ENCODE results near the gene UFD1. TPM values are rescaled to one million over a fixed set of nuclear protein-coding genes. Genes with fewer than 3 reads are reported as not detected.

UFD1 gene
- total and polyA plus RNA-seq, 2 of the 4 experiments (the other 2 are of a cell fraction) = 149 to 152 TPM

GRCh38 chr22:19510919-19511341 is 31.9 kb upstream of the UFD1 start:
- H2AFZ ChIP-seq (replicated peaks; ENCODE audit: low read length, poor library complexity) = no peak overlapping the region
- H3K4me2 ChIP-seq (ENCODE audit: low read depth, low read length) = no peak overlapping the region
- CTCF ChIA-PET = no interaction called here
- H3K27me3 ChIP-seq (ENCODE audit: control insufficient read depth, insufficient read depth, low read length) = no peaks in the 10 kb centered on the region
- no peaks in the 10 kb centered on the region; the same call in 1 of the 2 replicates for H3K9me3 ChIP-seq (ENCODE audit: control insufficient read depth, insufficient read depth, low read length)
- WGBS, 2 experiments (ENCODE audit: extremely low coverage in 2 of 2, insufficient read length in 1 of 2) = no CpG with 5 or more reads among the region's 2 CpGs
- H2BK20ac ChIP-seq (ENCODE audit: low read depth, low read length) = no peak overlapping the region
- H3K56ac ChIP-seq (ENCODE audit: extremely low read depth, insufficient read depth, low read length) = no peak overlapping the region
- in situ Hi-C loops (cut with MboI; ENCODE audit: low sequenced_read_pairs) = no loop called here
- H3K79me1 ChIP-seq (ENCODE audit: low read depth in 1 of 2, low read length in 2 of 2) = no peaks in the 10 kb centered on the region
- no peak overlapping the region for H3K14ac ChIP-seq (replicated peaks; ENCODE audit: low read depth, low read length)
- H3K9ac ChIP-seq (ENCODE audit: low read depth, low read length) = no peak overlapping the region
- H4K20me1 ChIP-seq (ENCODE audit: insufficient read depth, low read length) = no peaks in the 10 kb centered on the region; the same call in 1 of the 2 replicates
- H3K4ac ChIP-seq (ENCODE audit: low read depth, low read length) = no peak overlapping the region
- H2BK15ac ChIP-seq (ENCODE audit: low read depth, low read length) = no peak overlapping the region
- H3K27ac ChIP-seq (ENCODE audit: insufficient read depth, low read length) = no peak overlapping the region
- no peak overlapping the region for H4K91ac ChIP-seq (ENCODE audit: insufficient read depth, low read depth, low read length)
- ATAC-seq (ENCODE audit: low read depth) (no peak), DNase-seq (no peak)
- H2AK5ac ChIP-seq (ENCODE audit: low read depth, low read length) = no peak overlapping the region
- no peak overlapping the region for H3K18ac ChIP-seq (ENCODE audit: low read depth, low read length)
- H2BK5ac ChIP-seq (ENCODE audit: low read depth, low read length, poor library complexity, severe bottlenecking) = no peak overlapping the region
- intact Hi-C loops (cut with micrococcal nuclease) = no loop called here
- POLR2A ChIA-PET (ENCODE audit: unreplicated experiment) = no interaction called here
- no peaks in the 10 kb centered on the region for H3K4me1 ChIP-seq (ENCODE audit: control insufficient read depth, insufficient read depth, low read length)
- H2AK9ac ChIP-seq (replicated peaks; ENCODE audit: low read depth, low read length, poor library complexity) = no peak overlapping the region
- H3K23ac ChIP-seq (ENCODE audit: low read depth, low read length) = no peak overlapping the region
- no peak overlapping the region for H4K5ac ChIP-seq (ENCODE audit: low read depth, low read length)
- no peaks in the 10 kb centered on the region for H3K9me1 ChIP-seq (ENCODE audit: insufficient read depth, low read length)
- H4K8ac ChIP-seq (ENCODE audit: low read depth in 2 of 2, low read length in 2 of 2) = no peak overlapping the region
- dilution Hi-C loops (cut with HindIII; ENCODE audit: low sequenced_read_pairs, unreplicated experiment) = no loop called here
- no TSS peak for BruUV-seq (replicated peaks)
- no peak for TF ChIP-seq RAD21 (IDR thresholded peaks at IDR 0.05; ENCODE audit: low read length)
- no peak for TF ChIP-seq BHLHE40 (IDR thresholded peaks at IDR 0.05; ENCODE audit: low read depth, low read length)
- TF ChIP-seq SMC3 (IDR thresholded peaks at IDR 0.05; ENCODE audit: low read depth, low read length) = no peak
- TF ChIP-seq CEBPB (IDR thresholded peaks at IDR 0.05; ENCODE audit: low read depth, low read length) = no peak
- no peak for TF ChIP-seq MAZ (IDR thresholded peaks at IDR 0.05; ENCODE audit: borderline replicate concordance, low read depth, low read length)
- TF ChIP-seq POLR2A (IDR thresholded peaks at IDR 0.05; ENCODE audit: low read depth, low read length) = no peak
- no peak for TF ChIP-seq RFX5 (IDR thresholded peaks at IDR 0.05; ENCODE audit: low read depth, low read length)
- TF ChIP-seq MXI1 (IDR thresholded peaks at IDR 0.05; ENCODE audit: borderline replicate concordance, low read depth, low read length) = no peak
- no peak for TF ChIP-seq ELK1 (IDR thresholded peaks at IDR 0.05; ENCODE audit: borderline replicate concordance, low read depth, low read length)
- no peak for TF ChIP-seq USF2 (IDR thresholded peaks at IDR 0.05; ENCODE audit: low read depth, low read length)
- no peak for TF ChIP-seq MAFK (IDR thresholded peaks at IDR 0.05; ENCODE audit: low read depth, low read length)
- TF ChIP-seq NFE2L2 (IDR thresholded peaks at IDR 0.05; ENCODE audit: low read depth, low read length) = no peak
- no peak for TF ChIP-seq CHD1 (IDR thresholded peaks at IDR 0.05; ENCODE audit: low read depth, low read length)
- no peak for TF ChIP-seq RCOR1 (IDR thresholded peaks at IDR 0.05; ENCODE audit: insufficient replicate concordance, low read length)
- no peak for TF ChIP-seq FOS (IDR thresholded peaks at IDR 0.05; ENCODE audit: low read depth, low read length)
- TF ChIP-seq, protein P1, sequence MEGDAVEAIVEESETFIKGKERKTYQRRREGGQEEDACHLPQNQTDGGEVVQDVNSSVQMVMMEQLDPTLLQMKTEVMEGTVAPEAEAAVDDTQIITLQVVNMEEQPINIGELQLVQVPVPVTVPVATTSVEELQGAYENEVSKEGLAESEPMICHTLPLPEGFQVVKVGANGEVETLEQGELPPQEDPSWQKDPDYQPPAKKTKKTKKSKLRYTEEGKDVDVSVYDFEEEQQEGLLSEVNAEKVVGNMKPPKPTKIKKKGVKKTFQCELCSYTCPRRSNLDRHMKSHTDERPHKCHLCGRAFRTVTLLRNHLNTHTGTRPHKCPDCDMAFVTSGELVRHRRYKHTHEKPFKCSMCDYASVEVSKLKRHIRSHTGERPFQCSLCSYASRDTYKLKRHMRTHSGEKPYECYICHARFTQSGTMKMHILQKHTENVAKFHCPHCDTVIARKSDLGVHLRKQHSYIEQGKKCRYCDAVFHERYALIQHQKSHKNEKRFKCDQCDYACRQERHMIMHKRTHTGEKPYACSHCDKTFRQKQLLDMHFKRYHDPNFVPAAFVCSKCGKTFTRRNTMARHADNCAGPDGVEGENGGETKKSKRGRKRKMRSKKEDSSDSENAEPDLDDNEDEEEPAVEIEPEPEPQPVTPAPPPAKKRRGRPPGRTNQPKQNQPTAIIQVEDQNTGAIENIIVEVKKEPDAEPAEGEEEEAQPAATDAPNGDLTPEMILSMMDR (conservative IDR thresholded peaks at IDR 0.05; ENCODE audit: low read depth, low read length) = no peak
- no peak overlapping the region for H2BK120ac ChIP-seq (ENCODE audit: low read depth, low read length)
- H3K36me3 ChIP-seq (ENCODE audit: control insufficient read depth, insufficient read depth, low read length) = no peaks in the 10 kb centered on the region; the same call in 1 of the 2 replicates
- H3K4me3 ChIP-seq (ENCODE audit: insufficient read depth, low read depth, low read length) = no peak overlapping the region
